IMR-90 (cell line): ENCODE data around the gene SNRPF. TPM values are rescaled to one million over a fixed set of nuclear protein-coding genes. Genes with fewer than 3 reads are reported as not detected.

Experiments
- ATAC-seq: fragments of 200-7000 bp; cut with Tn5 transposase; 2 replicates; pipeline ENCODE4 v1.9.1; 2020; ENCODE audit warnings: low read depth, mild to moderate bottlenecking, moderate library complexity
- BruUV-seq: library from RNA; stranded (reverse); fragments of 400-500 nt; replicated peaks from 2 replicates; lab custom pipeline; 2021; lab: Mats Ljungman, UMichigan
- CTCF ChIA-PET: fragments of 300-600 bp; formaldehyde crosslinking; extraction: SDS; loops from one replicate; lab custom pipeline; 2021; ENCODE audit warnings: antibody characterized with exemption; lab: Yijun Ruan, JAX
- POLR2A ChIA-PET: fragments of 300-600 bp; sonication (Branson Sonifier 250); formaldehyde crosslinking; loops from one replicate; lab custom pipeline; 2022; ENCODE audit warnings: antibody characterized with exemption; ENCODE audit not compliant: unreplicated experiment; lab: Charles Lee
- DNase-seq: peaks from one replicate; pipeline ENCODE4 v3.0.0; 2013
- H2AFZ ChIP-seq: replicated peaks from 2 replicates; pipeline ENCODE3; 2013; ENCODE audit warnings: low read length, mild to moderate bottlenecking; ENCODE audit not compliant: poor library complexity
- H2AK5ac ChIP-seq: 2 replicates; pipeline ENCODE4 v1.6.1; 2013; ENCODE audit warnings: low read depth, low read length, inconsistent platforms
- H2AK9ac ChIP-seq: replicated peaks from 2 replicates; pipeline ENCODE3; 2013; ENCODE audit warnings: mild to moderate bottlenecking, low read depth, low read length, moderate library complexity; ENCODE audit not compliant: poor library complexity
- H2BK120ac ChIP-seq: 2 replicates; pipeline ENCODE4 v1.6.1; 2013; ENCODE audit warnings: low read depth, low read length, inconsistent platforms
- H2BK15ac ChIP-seq: 3 replicates; pipeline ENCODE4 v1.6.1; 2013; ENCODE audit warnings: low read depth, low read length, inconsistent platforms
- H2BK20ac ChIP-seq: 2 replicates; pipeline ENCODE4 v1.6.1; 2013; ENCODE audit warnings: low read depth, mild to moderate bottlenecking, inconsistent platforms, low read length, moderate library complexity
- H2BK5ac ChIP-seq: 2 replicates; pipeline ENCODE4 v1.6.1; 2013; ENCODE audit warnings: mild to moderate bottlenecking, low read depth, low read length, inconsistent platforms; ENCODE audit not compliant: poor library complexity, severe bottlenecking
- H3K14ac ChIP-seq: replicated peaks from 2 replicates; pipeline ENCODE4 v1.6.1; 2013; ENCODE audit warnings: low read depth, low read length, inconsistent platforms
- H3K18ac ChIP-seq: 2 replicates; pipeline ENCODE4 v1.6.1; 2013; ENCODE audit warnings: low read depth, low read length, control low read depth
- H3K23ac ChIP-seq: 2 replicates; pipeline ENCODE4 v1.6.1; 2013; ENCODE audit warnings: low read depth, low read length, inconsistent platforms
- H3K27ac ChIP-seq: 2 replicates; pipeline ENCODE4 v1.5.1; 2013; ENCODE audit warnings: mild to moderate bottlenecking, control low read depth, low read length; ENCODE audit not compliant: insufficient read depth
- H3K27me3 ChIP-seq: 2 replicates; pipeline ENCODE4 v1.6.1; 2013; ENCODE audit warnings: low read length; ENCODE audit not compliant: control insufficient read depth, insufficient read depth
- H3K36me3 ChIP-seq: 2 replicates; pipeline ENCODE4 v1.6.1; 2013; ENCODE audit warnings: low read length, mixed read lengths; ENCODE audit not compliant: control insufficient read depth, insufficient read depth
- H3K4ac ChIP-seq: 2 replicates; pipeline ENCODE4 v1.6.1; 2013; ENCODE audit warnings: low read depth, low read length, inconsistent platforms
- H3K4me1 ChIP-seq: 2 replicates; pipeline ENCODE4 v1.6.1; 2013; ENCODE audit warnings: low read length, mixed read lengths; ENCODE audit not compliant: control insufficient read depth, insufficient read depth
- H3K4me2 ChIP-seq: 2 replicates; pipeline ENCODE4 v1.6.1; 2013; ENCODE audit warnings: low read depth, mild to moderate bottlenecking, control low read depth, low read length, moderate library complexity
- H3K4me3 ChIP-seq: 2 replicates; pipeline ENCODE4 v1.5.1; 2013; ENCODE audit warnings: low read depth, mild to moderate bottlenecking, control low read depth, low read length, moderate library complexity; ENCODE audit not compliant: insufficient read depth
- H3K56ac ChIP-seq: 2 replicates; pipeline ENCODE4 v1.6.1; 2013; ENCODE audit warnings: low read length, inconsistent platforms; ENCODE audit not compliant: insufficient read depth; ENCODE audit errors: extremely low read depth
- H3K79me1 ChIP-seq, 2 experiments: 2 replicates each; pipeline ENCODE4 v1.6.1; 2013; ENCODE audit warnings: low read length in 2 of 2, inconsistent platforms in 1 of 2, low read depth in 1 of 2
- H3K9ac ChIP-seq: 2 replicates; pipeline ENCODE4 v1.6.1; 2013; ENCODE audit warnings: low read depth, low read length, control low read depth
- H3K9me1 ChIP-seq: 2 replicates; pipeline ENCODE4 v1.6.1; 2013; ENCODE audit warnings: low read length, inconsistent platforms; ENCODE audit not compliant: insufficient read depth
- H3K9me3 ChIP-seq: 2 replicates; pipeline ENCODE4 v1.6.1; 2013; ENCODE audit warnings: low read length; ENCODE audit not compliant: control insufficient read depth, insufficient read depth
- H4K20me1 ChIP-seq: 2 replicates; pipeline ENCODE4 v1.6.1; 2013; ENCODE audit warnings: low read length, inconsistent platforms; ENCODE audit not compliant: insufficient read depth
- H4K5ac ChIP-seq: 2 replicates; pipeline ENCODE4 v1.6.1; 2013; ENCODE audit warnings: mild to moderate bottlenecking, low read depth, low read length, control low read depth
- H4K8ac ChIP-seq, 2 experiments: 2 replicates each; pipeline ENCODE4 v1.6.1; 2013; ENCODE audit warnings: low read depth in 2 of 2, low read length in 2 of 2, control low read depth in 1 of 2, inconsistent platforms in 1 of 2
- H4K91ac ChIP-seq: 2 replicates; pipeline ENCODE4 v1.6.1; 2013; ENCODE audit warnings: low read depth, low read length, inconsistent platforms; ENCODE audit not compliant: insufficient read depth
- BHLHE40 ChIP-seq: fragments of 150-350 bp; IDR thresholded peaks from 2 replicates; pipeline ENCODE4 v1.6.1; 2016; ENCODE audit warnings: mild to moderate bottlenecking, low read depth, low read length
- CEBPB ChIP-seq: IDR thresholded peaks from 2 replicates; pipeline ENCODE4 v1.6.1; 2012; ENCODE audit warnings: low read depth, low read length, improper control_type of control experiment
- CHD1 ChIP-seq: IDR thresholded peaks from 2 replicates; pipeline ENCODE4 v1.6.1; 2012; ENCODE audit warnings: low read depth, low read length, improper control_type of control experiment
- FOS ChIP-seq: fragments of 150-350 bp; IDR thresholded peaks from 2 replicates; pipeline ENCODE4 v1.6.1; 2016; ENCODE audit warnings: low read depth, low read length
- MAFK ChIP-seq: IDR thresholded peaks from 2 replicates; pipeline ENCODE4 v1.6.1; 2012; ENCODE audit warnings: low read depth, low read length, improper control_type of control experiment
- MXI1 ChIP-seq: IDR thresholded peaks from 2 replicates; pipeline ENCODE4 v1.6.1; 2012; ENCODE audit warnings: low read depth, mild to moderate bottlenecking, low read length, moderate library complexity, borderline replicate concordance
- POLR2A ChIP-seq: IDR thresholded peaks from 2 replicates; pipeline ENCODE4 v1.6.1; 2012; ENCODE audit warnings: mild to moderate bottlenecking, low read depth, low read length
- RAD21 ChIP-seq: IDR thresholded peaks from 2 replicates; pipeline ENCODE4 v1.6.1; 2012; ENCODE audit warnings: low read length, improper control_type of control experiment
- RCOR1 ChIP-seq: IDR thresholded peaks from 2 replicates; pipeline ENCODE4 v1.6.1; 2012; ENCODE audit warnings: mild to moderate bottlenecking, low read length, improper control_type of control experiment; ENCODE audit not compliant: insufficient replicate concordance
- WGBS, 2 experiments: methylation state at CpG; one replicate each; pipeline versions ENCODE4 v1.1.5 to v1.1.7; 2013; ENCODE audit warnings: missing lambda C conversion rate in 2 of 2; ENCODE audit not compliant: insufficient read length in 1 of 2; ENCODE audit errors: extremely low coverage in 2 of 2; 5-methylcytosine and 5-hydroxymethylcytosine counted together
- dilution Hi-C: fragments of 300-500 bp; cut with HindIII; formaldehyde crosslinking; loops from one replicate; pipeline ENCODE4 v1.14.3; 2018; ENCODE audit warnings: low sequenced_read_pairs; ENCODE audit not compliant: unreplicated experiment
- in situ Hi-C: fragments of 300-500 bp; cut with MboI; formaldehyde crosslinking; loops from 3 replicates; pipeline ENCODE4 v1.14.3; 2019; ENCODE audit warnings: low sequenced_read_pairs, inconsistent platforms, mixed read lengths
- intact Hi-C: fragments of 100-400 bp; cut with micrococcal nuclease; formaldehyde crosslinking; loops from 2 replicates; pipeline ENCODE4 v1.10.0; 2022
- polyA plus RNA-seq, 3 experiments: library from polyadenylated mRNA; depleted of rRNA; stranded (reverse); fragments of >200 nt; gene quantifications; 2 replicates each; pipeline ENCODE4 v1.2.3, GENCODE V29; 2012; ENCODE audit warnings: low replicate concordance in 1 of 3
- total RNA-seq: library from RNA; depleted of rRNA; stranded (reverse); fragments of >200 nt; gene quantifications from 2 replicates; pipeline ENCODE4 v1.2.3, GENCODE V29; 2012
- TF ChIP-seq, protein P1 (sequence below): conservative IDR thresholded peaks from 2 replicates; pipeline ENCODE4 v1.5.1; 2012; ENCODE audit warnings: mild to moderate bottlenecking, low read depth, low read length, improper control_type of control experiment
- TF ChIP-seq, protein P2 (sequence below): fragments of 150-350 bp; IDR thresholded peaks from 2 replicates; pipeline ENCODE4 v1.6.1; 2016; ENCODE audit warnings: low read depth, mild to moderate bottlenecking, low read length, moderate library complexity, borderline replicate concordance
- TF ChIP-seq, protein P3 (sequence below): fragments of 150-350 bp; IDR thresholded peaks from 2 replicates; pipeline ENCODE4 v1.6.1; 2017; ENCODE audit warnings: mild to moderate bottlenecking, antibody characterized with exemption, low read length, low read depth

SNRPF gene
- total and polyA plus RNA-seq, 2 of the 4 experiments (the other 2 are of a cell fraction), result 5.0 to 27.9 TPM

DNA sequence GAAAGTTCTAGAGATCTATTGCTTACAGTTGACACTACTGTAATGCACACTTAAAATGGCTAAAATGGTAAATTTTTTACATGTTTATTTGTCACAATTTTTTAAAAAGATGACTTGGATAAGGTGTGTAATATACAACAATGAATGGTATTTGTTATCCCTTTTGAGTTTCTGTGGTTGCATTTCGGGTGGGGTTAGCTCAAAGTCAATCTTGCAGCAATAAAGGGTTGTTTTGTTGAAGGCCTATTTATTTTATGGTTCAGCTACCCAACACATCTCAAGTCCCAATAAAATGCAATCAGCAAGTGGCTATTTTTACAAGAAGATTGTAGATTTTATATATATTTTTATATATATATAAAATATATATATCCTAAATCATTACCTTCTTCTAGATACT lies 22.1 kb downstream of the SNRPF start:
- no peak overlapping the region for H4K91ac ChIP-seq
- TF ChIP-seq, protein P1, sequence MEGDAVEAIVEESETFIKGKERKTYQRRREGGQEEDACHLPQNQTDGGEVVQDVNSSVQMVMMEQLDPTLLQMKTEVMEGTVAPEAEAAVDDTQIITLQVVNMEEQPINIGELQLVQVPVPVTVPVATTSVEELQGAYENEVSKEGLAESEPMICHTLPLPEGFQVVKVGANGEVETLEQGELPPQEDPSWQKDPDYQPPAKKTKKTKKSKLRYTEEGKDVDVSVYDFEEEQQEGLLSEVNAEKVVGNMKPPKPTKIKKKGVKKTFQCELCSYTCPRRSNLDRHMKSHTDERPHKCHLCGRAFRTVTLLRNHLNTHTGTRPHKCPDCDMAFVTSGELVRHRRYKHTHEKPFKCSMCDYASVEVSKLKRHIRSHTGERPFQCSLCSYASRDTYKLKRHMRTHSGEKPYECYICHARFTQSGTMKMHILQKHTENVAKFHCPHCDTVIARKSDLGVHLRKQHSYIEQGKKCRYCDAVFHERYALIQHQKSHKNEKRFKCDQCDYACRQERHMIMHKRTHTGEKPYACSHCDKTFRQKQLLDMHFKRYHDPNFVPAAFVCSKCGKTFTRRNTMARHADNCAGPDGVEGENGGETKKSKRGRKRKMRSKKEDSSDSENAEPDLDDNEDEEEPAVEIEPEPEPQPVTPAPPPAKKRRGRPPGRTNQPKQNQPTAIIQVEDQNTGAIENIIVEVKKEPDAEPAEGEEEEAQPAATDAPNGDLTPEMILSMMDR, result no peak
- no peak for TF ChIP-seq CHD1
- no peak for TF ChIP-seq CEBPB
- no peak for TF ChIP-seq BHLHE40
- TF ChIP-seq, protein P2, sequence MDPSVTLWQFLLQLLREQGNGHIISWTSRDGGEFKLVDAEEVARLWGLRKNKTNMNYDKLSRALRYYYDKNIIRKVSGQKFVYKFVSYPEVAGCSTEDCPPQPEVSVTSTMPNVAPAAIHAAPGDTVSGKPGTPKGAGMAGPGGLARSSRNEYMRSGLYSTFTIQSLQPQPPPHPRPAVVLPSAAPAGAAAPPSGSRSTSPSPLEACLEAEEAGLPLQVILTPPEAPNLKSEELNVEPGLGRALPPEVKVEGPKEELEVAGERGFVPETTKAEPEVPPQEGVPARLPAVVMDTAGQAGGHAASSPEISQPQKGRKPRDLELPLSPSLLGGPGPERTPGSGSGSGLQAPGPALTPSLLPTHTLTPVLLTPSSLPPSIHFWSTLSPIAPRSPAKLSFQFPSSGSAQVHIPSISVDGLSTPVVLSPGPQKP, result no peak
- no peak for TF ChIP-seq RCOR1
- no peak for TF ChIP-seq FOS
- no peak for TF ChIP-seq MXI1
- TF ChIP-seq MAFK, result no peak
- no peak for TF ChIP-seq POLR2A
- TF ChIP-seq RAD21, result no peak
- TF ChIP-seq, protein P3, sequence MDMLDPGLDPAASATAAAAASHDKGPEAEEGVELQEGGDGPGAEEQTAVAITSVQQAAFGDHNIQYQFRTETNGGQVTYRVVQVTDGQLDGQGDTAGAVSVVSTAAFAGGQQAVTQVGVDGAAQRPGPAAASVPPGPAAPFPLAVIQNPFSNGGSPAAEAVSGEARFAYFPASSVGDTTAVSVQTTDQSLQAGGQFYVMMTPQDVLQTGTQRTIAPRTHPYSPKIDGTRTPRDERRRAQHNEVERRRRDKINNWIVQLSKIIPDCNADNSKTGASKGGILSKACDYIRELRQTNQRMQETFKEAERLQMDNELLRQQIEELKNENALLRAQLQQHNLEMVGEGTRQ, result no peak
- no peak overlapping the region for H3K14ac ChIP-seq
- H3K9ac ChIP-seq, result no peak overlapping the region
- no peak overlapping the region for H3K4me2 ChIP-seq
- H3K79me1 ChIP-seq, result no peaks in the 10 kb centered on the region
- ChIA-PET CTCF (no interaction called here), POLR2A (no interaction called here)
- DNase-seq, result no peak
- H3K18ac ChIP-seq, result no peak overlapping the region
- in situ Hi-C loops, result no loop called here
- dilution Hi-C loops, result no loop called here
- H3K4me1 ChIP-seq, result no peaks in the 10 kb centered on the region
- no peak overlapping the region for H3K56ac ChIP-seq
- no peak overlapping the region for H3K4me3 ChIP-seq
- no peak overlapping the region for H3K23ac ChIP-seq
- H2BK5ac ChIP-seq, result no peak overlapping the region
- no peaks in the 10 kb centered on the region for H3K36me3 ChIP-seq
- no peak for ATAC-seq
- H2AK9ac ChIP-seq, result no peak overlapping the region
- intact Hi-C loops, result no loop called here
- H2BK120ac ChIP-seq, result no peak overlapping the region
- H2AFZ ChIP-seq, result no peak overlapping the region
- no peaks in the 10 kb centered on the region for H3K9me1 ChIP-seq
- H3K27me3 ChIP-seq, result no peaks in the 10 kb centered on the region
- no peak overlapping the region for H2AK5ac ChIP-seq
- no peak overlapping the region for H3K27ac ChIP-seq
- WGBS, 2 experiments, result no CpG with 5 or more reads among the region's 1 CpG
- no TSS peak for BruUV-seq
- H4K8ac ChIP-seq, result no peak overlapping the region
- H3K4ac ChIP-seq, result no peak overlapping the region
- no peaks in the 10 kb centered on the region for H4K20me1 ChIP-seq
- H2BK20ac ChIP-seq, result no peak overlapping the region
- no peak overlapping the region for H4K5ac ChIP-seq
- H3K9me3 ChIP-seq, result no peaks in the 10 kb centered on the region
- no peak overlapping the region for H2BK15ac ChIP-seq
